ENCODE measurements around the gene MRO.
"Not testable (repeated sequence)": the region's sequence is repeated elsewhere in the genome, so short reads cannot be mapped to it uniquely, and the experiment has no call there.

The MRO gene

GRCh38 chr18:50796495-50796894, 23.3 kb downstream of the MRO start:
- no peak overlapping the region for H3K4me3 ChIP-seq

GRCh38 chr18:50793641-50794565, 25.9 kb downstream of the MRO start:
- H3K4me3 ChIP-seq = no peak overlapping the region
- H3K27ac ChIP-seq = no peak overlapping the region

More at GRCh38 chr18:50796495-50796894, 23.3 kb downstream of the MRO start:
- H3K27ac ChIP-seq = no peak overlapping the region

DNA sequence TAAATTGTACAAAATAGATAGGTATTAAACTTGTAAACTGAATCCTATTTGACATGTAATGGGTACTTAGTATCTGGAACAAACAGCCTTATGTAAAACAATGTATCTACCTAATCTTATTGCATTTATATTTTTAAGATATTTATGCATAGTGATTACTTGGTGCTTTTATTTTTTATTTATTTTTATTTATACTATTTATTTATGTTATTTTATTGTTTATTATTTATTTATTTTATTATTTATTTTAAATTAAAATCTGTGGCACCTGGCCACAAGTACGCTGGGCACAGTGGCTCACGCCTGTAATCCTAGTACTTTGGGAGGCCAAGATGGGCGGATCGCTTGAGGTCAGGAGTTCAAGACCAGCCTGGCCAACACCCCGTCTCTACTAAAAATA, 26.9 kb downstream of the MRO start:
- Histone ChIP-seq H3K27ac (no peak overlapping the region), H3K4me3 (no peak overlapping the region)

DNA sequence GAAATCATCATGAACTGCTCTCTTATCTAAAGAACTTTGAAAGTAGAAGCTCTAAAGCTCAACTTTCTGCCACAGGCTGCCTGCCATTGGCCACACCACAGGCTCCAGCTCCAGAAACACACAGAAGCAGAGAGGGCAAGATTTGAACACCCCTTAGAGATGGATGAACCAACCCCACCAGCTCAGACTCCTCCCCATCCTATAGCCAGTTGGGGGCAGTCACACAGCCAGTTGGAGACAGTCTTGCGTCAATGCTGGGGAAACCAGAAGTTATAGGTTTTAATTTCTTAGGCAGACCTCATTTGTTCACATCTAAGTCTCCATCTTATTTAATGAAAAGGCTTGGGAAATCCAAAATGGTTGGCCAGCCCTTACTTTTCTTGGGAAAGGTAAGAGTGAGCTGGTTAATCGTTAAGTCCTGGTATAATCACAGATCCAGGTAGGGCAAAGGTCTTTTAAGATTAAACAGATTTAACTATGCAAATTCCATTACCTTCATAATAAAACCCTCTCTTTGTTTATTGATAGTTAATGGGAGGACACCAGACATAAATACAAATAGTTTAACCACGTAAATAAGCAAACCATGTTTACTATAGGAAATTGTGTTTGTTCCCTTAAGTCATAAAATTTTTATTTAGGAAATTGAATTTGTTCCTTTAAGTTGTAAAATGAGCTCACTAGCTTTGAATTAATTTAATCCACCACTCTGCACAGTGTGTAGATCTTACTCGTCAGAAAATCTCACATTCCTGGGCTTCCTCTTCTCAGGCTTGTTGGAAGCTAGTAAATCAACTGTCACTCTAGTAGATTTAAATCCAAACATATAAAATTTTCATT, 28.0 kb downstream of the MRO start:
- no peak overlapping the region for H3K4me3 ChIP-seq
- H3K27ac ChIP-seq = no peak overlapping the region

GRCh38 chr18:50790948-50791347, 28.9 kb downstream of the MRO start:
- H3K27ac ChIP-seq = no peak overlapping the region

DNA sequence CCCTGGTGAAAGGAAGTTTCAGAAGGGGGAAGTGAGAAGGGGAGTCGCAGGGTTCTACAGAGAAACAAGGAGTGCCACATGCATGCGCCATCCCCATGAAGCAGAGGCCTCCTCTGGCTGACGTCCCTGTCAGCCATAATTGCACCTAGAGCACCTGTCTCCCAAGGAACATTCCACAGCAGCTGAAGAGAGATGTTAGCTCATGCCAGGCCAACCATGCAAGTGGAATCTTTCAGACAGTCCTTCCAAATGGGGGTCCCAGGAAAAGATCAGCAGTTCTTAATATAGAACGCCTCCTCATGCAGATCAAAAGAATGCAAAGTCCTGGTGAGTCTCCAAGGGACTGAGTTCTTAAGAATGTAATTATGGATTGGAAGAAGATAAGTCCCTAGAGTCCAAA, 29.6 kb downstream of the MRO start:
- Histone ChIP-seq H3K4me3 (no peak overlapping the region), H3K27ac (no peak overlapping the region)

More at GRCh38 chr18:50790948-50791347, 28.9 kb downstream of the MRO start:
- H3K4me3 ChIP-seq = no peak overlapping the region

DNA sequence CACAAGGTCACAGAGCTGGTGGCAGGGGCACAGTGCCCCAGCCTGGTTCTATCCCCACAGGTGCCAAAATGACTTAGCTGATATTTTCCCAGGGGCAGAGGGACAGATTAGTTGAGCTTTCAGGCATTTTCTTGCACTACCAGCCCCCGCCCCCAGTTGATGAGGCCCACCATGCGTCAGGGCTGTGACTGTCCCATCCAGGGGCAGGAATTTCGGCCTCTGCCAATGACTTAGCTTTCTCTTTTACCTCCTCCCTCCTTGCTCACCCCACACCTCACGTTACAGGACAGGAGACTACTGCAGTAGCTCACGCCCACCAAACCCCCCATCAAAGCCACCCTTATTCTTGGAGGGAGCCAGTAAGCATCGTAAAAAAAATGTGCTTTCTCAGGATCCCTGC, 31.5 kb downstream of the MRO start:
- Histone ChIP-seq H3K27ac (no peak overlapping the region), H3K4me3 (no peak overlapping the region)

DNA sequence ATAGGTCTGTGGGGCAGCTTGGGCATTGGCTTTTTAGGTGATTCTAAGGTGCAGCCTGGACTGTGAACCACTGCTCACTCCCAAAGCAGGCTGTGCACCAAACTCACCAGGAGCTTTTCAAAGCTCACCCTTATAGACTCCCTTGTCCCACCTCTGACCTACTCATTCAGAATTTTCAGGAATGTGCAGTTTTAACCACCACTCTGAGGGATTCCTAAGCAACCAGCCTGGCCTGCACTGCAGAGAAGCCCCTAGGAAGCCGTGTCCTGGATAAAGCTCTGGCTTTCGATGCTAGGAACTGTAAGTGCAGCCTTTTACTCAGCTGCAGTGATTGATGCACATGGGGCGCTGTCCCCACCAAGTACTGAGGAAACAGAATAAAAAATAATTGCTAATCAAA, 33.0 kb downstream of the MRO start:
- Histone ChIP-seq H3K27ac (no peak overlapping the region), H3K4me3 (no peak overlapping the region)

DNA sequence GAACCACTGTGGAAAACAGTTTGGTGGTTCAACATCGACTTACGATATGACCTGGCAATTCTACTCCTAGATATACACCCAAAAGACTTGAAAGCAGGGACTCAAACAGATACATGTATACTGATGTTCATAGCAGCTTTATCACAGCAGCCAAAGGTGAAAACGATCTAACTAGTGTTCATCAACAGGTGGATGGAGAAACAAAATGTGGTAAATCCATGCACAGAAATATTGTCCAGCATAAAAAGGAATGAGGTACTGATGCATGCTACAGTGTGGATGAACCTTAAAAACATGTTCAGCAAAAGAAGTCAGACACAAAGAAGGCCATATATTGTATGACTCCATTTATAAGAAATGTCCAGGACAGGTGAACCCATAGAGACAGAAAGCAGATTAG, 36.3 kb downstream of the MRO start:
- Histone ChIP-seq H3K27ac (no peak overlapping the region), H3K4me3 (no peak overlapping the region)

GRCh38 chr18:50779021-50779420, 40.8 kb downstream of the MRO start:
- H3K4me3 ChIP-seq, H3K27ac ChIP-seq: not testable (repeated sequence)

DNA sequence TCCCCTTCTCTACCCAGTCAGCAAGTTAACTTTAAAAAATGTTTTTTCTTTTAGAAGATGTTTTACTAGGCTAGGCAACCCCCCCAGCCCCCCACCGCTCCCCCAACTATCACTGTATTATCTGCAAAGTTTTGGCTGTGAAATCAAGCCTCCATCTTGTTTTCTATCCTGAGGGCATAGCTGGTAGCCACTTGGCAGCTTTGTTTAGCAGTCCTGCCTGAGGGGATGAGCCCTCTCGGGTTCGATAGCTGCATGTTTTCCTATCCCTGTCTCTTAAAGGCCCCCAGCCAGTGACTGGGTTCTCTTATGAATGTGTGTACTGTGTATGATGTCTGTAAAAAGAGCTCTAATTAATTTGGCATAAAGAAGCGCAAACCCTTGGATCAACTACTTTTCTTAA, 43.4 kb downstream of the MRO start:
- Histone ChIP-seq H3K4me3 (no peak overlapping the region), H3K27ac (no peak overlapping the region)

- H3K27ac ChIP-seq = no peak overlapping the region
- H3K4me3 ChIP-seq = no peak overlapping the region
These were observed 44.1 kb downstream of the MRO start for GRCh38 chr18:50775726-50776125.

GRCh38 chr18:50775207-50775606, 44.6 kb downstream of the MRO start:
- H3K27ac ChIP-seq = no peak overlapping the region
- H3K4me3 ChIP-seq = no peak overlapping the region

DNA sequence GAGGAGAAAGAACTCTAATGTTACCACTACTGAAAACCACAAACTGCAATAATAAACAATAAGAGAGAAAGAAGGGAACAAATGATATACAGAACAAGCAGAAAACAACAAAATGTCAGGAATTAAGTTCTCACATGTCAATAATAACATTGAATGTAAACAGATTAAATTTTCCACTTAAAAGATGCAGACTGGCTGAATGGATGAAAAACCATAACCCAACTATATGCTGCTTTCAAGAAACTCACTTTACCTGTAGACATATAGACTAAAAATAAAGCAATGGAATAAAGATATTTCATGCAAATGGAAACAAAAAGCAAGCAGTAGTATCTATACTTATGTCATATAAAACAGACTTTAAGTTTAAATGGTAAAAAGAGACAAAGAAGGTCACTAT, 50.4 kb downstream of the MRO start:
- no peak overlapping the region for H3K4me3 ChIP-seq
- no peak overlapping the region for H3K27ac ChIP-seq

DNA sequence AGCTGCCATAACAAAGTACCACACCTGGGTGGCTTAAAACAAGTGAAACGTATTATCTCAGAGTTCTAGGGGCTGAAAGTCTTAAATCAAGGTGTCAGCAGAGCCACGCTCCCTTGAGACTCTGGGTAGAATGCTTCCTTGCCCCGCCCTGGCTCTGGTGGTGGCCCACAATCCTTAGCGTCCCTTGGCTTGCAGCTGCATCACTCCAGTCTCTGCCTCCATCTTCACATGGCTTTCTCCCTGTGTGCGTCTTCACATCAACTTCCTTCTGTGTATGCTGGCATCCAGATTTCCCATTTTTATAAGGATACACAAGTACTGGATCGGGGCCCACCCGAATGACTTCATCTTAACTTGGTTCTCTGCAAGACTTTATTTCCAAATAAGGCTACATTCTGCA, 62.5 kb downstream of the MRO start:
- Histone ChIP-seq H3K4me3 (no peak overlapping the region), H3K27ac (no peak overlapping the region)

GRCh38 chr18:50754297-50754696, 65.5 kb downstream of the MRO start:
- Histone ChIP-seq H3K4me3 (no peak overlapping the region), H3K27ac (no peak overlapping the region)

DNA sequence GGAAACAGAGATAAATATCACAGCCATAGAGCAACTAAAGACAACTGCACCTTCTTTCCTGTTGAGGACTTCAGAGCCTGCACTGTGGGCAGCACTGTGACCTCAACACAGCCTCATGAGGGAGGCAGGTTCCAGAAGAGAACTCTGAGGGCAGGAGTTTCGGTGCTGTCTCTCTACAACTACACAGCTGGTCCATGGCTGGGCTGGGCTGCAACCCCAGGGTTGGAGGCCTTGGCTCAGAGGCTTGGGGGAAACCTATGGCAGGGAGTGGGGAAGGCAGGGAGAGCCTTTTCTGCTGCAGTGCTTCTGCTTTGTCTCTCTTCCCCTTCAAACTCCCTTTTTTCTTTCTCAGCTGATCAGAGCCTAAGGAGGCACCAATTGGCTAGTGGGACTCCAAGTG, 66.5 kb downstream of the MRO start:
- Histone ChIP-seq H3K27ac (no peak overlapping the region), H3K4me3 (no peak overlapping the region)

DNA sequence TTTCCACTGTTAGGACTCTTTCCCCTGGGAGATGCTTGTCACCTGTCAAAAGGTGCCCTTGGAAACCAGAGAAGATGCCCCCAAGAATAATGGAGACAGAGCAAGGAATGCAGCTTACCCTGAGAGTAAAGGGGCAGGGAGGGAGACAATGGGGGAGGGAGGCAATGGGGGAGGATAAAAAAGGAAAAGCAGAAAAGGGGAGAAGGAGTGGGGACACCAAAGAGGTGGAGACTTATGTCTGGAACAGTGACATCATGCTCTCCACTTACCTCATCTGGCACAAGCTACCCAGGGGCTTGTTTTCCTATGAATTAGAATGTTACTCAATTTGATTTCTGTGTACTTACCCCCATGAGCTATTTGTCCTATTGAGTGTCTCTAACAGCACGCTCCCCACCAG, 67.9 kb downstream of the MRO start:
- Histone ChIP-seq H3K27ac (no peak overlapping the region), H3K4me3 (no peak overlapping the region)

DNA sequence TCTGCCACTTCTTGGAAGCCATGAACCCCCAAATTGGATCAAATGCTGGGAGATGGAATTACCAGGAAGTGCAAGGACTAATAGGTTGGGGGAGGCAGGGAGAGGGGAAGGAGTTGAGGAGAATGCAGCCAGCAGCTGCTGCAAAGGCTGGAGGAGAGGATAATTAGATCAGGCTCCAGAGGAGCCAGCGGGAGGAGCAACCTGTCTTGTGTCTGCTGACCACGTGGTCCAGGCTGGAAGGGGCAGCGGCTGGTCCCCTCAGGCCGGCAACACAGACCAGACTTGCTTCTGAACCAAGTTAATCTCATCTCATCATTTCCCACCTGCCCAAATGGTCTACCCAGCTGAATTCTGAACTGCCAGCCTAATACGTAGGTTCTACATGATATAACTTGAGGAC, 68.3 kb downstream of the MRO start:
- Histone ChIP-seq H3K4me3 (no peak overlapping the region), H3K27ac (no peak overlapping the region)

GRCh38 chr18:50750546-50750945, 69.3 kb downstream of the MRO start:
- no peak overlapping the region for H3K4me3 ChIP-seq
- no peak overlapping the region for H3K27ac ChIP-seq

DNA sequence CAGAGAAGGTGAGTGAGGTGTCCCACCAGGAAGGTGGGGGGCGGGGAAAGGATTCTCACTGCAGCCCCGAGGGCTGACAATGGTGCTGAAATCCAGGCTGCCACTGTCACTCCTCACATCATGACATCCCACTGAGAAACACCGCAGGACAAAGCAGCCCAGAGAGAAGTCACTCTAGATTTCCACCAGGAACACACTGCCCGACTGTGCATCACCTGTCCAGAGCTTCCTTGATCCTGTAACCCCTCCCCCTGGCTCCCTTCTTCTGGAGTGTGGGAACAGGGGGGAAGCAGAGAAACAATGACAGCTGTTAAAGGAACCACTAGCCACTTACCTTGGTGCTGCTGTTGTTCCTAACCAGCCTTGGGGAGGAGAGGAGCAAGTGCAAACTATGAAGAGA, 69.9 kb downstream of the MRO start:
- Histone ChIP-seq H3K4me3 (no peak overlapping the region), H3K27ac (no peak overlapping the region)

Data from skin epidermis (tissue), 12 donors.